ENCODE results near the gene POLR2C. TPM values are rescaled to one million over a fixed set of nuclear protein-coding genes. Genes with fewer than 3 reads are reported as not detected.

The POLR2C gene
- polyA plus RNA-seq, 3 donors: 84.9 to 89.8 (median 88.0) TPM

DNA sequence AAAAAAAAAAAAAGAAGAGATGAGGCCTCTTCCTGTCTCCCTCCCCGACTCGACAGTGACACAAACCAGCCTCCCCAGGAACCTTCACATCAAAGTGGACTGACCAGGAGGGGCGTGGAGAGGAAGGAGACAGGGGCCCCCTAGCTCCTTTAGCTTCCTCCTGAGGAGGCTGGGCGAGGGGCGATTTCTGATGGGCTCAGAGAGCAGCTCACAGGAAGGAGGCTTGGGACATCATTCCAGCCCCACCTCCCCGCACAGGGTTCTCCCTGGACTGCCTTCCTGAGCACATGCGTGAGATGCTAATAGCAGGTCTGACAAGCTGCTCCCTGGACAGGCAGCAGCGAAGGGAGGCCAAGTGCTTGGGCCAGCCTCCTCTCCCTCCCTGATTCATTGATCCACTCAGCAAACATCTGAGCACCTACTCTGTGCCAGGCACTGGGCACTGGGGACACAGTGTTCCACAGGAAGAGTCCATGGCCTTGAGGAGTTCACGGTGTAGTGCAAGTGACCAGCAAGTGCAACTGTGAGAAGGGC is 38.2 kb downstream of the POLR2C start:
- DNase-seq (ENCODE audit: low read depth in 3 of 3, low spot score in 2 of 3): no peak

- DNase-seq (ENCODE audit: low read depth in 3 of 3, low spot score in 2 of 3): no peak
These were observed 39.0 kb downstream of the POLR2C start for GRCh38 chr16:57501492-57501891.

DNA sequence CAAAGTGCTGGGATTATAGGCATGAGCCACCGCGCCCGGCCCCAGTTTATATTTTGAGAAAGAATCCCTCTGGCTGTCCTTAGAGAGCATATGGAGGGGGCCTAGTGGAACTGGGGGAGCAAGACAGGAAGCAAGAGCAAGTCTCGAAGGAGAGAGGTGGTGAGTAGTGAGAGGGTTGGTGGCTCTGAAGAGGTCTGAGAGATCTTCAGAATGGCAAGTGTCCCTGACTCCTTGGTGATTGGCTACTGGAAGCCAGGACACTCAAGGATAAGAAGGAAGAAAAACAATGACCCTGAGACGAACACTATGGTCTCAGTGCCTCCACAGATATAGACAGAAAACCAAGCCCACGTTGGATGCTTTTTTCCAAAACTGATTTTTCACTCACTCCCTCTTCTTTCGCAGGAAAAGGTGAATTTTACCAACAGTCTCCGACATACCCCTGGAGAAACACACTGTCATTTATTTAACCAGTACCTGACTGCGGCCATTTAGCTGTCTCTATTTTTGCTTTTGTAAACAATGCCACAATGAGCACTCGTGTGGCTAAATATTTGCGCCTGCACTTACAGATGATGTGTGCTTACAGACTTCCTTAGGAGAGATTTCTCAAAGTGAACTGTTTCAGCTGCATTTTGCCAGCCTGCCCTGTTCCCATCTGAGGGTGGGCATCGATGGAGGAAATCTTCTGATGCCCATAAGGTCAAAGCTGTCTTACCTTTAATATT is 39.7 kb downstream of the POLR2C start:
- no peak for DNase-seq (ENCODE audit: low read depth in 3 of 3, low spot score in 2 of 3)

DNA sequence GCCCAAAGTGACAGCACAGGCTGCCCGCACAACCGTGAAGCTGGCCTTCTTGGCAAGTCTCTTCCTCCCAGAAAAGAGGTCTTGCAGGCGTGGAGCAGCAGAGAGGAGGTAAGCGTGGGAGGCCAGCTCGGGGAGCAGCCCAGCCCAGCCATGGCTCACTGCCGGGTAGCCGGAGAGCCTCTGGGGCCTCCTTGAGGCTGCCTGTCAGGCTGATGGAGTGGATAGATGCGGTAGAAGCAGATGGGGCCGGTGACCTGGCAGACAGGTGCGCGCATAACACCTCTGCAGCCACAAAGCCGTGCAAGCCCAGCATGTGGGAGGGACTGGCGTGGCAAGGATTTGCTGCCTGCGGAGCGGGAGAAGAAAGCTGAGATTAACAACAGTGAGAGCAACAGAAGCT is 40.9 kb downstream of the POLR2C start:
- DNase-seq (ENCODE audit: low read depth in 3 of 3, low spot score in 2 of 3): no peak

GRCh38 chr16:57504001-57504400 is 41.5 kb downstream of the POLR2C start:
- DNase-seq (ENCODE audit: low read depth in 3 of 3, low spot score in 2 of 3): no peak

GRCh38 chr16:57504491-57504890 is 42.0 kb downstream of the POLR2C start:
- no peak for DNase-seq (ENCODE audit: low read depth in 3 of 3, low spot score in 2 of 3)

DNA sequence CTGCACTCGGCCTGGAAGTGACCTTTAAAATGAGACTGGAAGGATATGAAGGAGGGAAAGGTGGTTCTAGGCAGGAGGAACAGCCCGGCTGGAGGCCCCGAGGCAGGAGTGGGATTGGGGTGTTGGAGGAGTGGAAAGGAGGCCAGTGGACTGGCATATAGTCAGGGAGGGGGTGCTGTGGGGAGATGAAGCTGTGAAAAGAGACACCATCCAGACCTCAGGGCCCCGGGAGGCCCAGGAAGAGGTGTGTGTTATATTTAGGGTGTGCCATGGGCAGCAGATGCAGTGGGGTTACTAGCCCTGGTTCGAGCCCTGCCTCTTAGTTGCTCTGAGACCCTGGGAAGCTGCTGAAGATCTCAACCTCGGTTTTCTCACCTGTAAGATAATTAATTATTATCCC is 42.7 kb downstream of the POLR2C start:
- no peak for DNase-seq (ENCODE audit: low read depth in 3 of 3, low spot score in 2 of 3)

- no peak for DNase-seq (ENCODE audit: low read depth in 3 of 3, low spot score in 2 of 3)
These were observed 44.9 kb downstream of the POLR2C start for GRCh38 chr16:57507136-57508034.

DNA sequence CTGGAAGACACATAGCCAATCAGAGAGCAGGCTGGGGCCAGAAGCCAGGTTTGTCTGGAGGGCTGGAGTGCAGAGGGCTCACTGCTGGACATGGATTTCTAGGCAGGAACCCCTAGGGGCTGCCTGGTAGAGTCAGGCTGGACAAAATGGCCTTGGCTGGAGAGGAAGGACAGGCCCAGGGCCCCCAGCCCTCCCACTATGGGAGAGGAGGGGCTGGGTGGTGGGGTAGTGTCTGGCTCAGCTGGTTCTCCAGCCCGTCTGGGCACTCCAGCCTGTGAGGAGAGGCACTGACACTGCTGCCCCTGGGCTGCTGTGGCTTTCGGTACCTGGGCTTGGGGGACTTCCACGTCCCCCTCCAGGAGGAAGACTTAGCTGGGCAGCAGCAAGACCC is 45.6 kb downstream of the POLR2C start:
- no peak for DNase-seq (ENCODE audit: low read depth in 3 of 3, low spot score in 2 of 3)

GRCh38 chr16:57509231-57509923 is 46.9 kb downstream of the POLR2C start:
- DNase-seq (ENCODE audit: low read depth in 3 of 3, low spot score in 2 of 3): no peak

DNA sequence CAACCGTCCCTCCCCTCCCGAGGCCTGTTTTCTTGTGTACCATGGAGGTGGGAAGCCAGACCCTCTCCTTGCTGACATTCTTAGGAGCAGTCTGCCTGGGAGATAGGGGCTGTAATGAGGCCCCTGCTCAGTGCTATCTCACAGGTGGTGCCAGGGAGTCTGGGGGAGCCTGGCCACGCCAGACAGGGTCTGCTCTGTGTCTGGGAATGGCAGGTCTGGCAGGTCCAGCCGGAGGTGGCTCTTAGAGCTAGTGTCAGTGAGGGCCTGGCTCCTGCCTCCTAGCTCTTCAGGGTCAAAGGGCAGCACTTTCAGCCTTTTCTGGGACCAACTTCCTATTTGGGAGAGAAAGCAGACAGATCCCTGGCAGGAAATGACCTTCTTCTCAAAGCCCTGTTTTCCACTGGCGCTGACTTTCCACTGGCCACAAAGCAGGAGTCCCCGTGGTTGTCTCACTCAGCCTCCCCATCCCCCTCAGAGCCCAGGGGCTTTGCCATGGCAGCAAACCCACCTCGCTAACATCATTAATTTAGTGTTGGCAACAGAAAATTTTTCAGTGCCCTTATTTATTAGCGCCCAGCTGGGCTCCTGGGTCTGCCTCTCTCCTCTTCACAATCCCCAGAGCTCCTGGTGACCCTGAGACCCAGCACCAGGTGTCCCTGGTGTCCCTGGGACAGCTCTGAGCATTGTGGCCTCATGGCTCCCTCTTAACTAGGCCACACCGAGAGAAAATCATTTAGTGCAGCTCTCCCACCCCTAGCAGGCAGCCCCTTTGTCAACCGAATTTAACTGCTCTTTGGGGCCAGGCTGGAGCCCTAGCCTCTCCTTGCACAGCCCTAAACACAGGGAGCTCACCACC is 47.8 kb downstream of the POLR2C start:
- no peak for DNase-seq (ENCODE audit: low read depth in 3 of 3, low spot score in 2 of 3)

GRCh38 chr16:57512296-57513001 is 50.0 kb downstream of the POLR2C start:
- DNase-seq (ENCODE audit: low read depth in 3 of 3, low spot score in 2 of 3): no peak

- DNase-seq (ENCODE audit: low read depth in 3 of 3, low spot score in 2 of 3): peak; percentile 69 to 79 (median 71)
These were observed 51.1 kb downstream of the POLR2C start for GRCh38 chr16:57513371-57514102.

DNA sequence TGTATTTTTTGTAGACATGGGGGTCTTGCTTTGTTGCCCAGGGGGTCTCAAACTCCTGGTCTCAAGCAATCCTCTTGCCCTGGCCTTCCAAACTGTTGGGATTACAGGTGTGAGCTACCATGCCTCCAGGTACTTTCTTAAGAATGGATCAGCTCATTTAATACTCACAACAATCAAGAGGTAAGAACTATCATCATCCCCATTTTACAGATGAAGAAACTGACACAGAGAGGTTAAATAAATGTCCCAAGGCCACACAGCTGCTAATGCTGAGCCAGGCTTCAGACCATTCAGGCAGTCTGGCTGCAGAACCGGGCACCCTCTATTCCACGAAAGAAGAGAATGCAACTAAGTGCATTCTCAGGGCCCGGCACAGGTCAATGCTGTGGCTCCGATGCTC is 51.9 kb downstream of the POLR2C start:
- DNase-seq (ENCODE audit: low read depth in 3 of 3, low spot score in 2 of 3): no peak

DNA sequence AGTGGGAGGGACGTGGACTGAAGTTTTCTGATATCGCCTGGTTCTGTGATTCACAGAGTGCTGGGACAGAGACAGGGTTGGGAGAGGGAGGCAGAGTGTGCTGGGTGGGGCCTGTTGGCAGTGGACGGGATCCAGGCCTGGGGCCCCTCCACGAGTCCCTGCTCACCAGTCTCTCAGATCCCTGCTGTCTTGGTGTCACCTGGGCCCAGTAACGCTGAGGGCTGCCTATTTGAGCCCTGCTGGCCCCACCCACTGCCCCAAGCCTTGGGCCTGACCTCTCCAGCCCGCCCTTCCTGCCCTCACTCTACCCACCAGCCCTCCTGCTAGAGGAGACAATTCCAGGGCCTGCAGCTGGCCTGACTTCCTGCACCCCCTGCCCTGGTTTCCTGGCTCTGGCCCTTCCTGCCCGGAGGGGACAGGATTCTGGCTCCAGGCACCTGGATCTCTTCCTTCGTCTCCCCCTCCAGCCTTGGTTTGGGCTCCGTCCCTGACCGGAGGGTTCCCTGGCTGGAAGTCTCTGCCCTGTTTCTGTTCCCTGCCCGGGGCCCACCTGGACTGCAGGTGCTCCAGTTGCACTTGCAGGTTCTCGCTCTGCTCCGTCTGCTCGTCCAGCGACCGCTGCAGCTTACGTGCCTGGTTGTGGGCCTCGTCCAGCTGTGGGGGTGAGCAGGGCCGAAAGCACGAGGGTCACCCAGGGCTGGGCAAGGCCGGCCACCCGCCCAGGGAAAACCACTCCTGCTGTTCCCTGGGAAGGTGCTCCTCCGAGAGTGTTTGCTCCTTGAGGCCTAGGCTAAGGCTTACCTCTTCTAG is 52.5 kb downstream of the POLR2C start:
- DNase-seq (ENCODE audit: low read depth in 3 of 3, low spot score in 2 of 3): no peak

GRCh38 chr16:57516176-57516725 is 53.8 kb downstream of the POLR2C start:
- DNase-seq (ENCODE audit: low read depth in 3 of 3, low spot score in 2 of 3): no peak

DNA sequence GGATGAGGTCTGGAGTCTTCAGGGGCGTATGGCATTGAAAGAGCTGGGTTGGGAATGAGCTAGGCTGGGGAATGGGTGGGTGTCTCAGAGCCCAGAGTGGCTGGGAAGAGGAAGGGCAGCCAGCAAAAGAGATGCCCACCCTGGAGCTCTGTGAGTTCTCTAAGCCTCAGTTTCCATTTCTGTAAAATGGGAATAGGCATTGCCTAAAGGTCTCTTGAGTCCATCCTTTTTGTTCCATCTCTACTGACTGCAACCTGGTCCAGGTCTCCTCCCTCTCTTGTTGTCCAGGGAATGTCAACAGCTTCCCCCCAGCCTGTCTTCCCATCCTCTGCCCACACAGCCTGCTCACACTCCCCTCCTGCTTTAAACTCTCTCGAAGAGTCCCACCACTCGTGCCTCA is 54.3 kb downstream of the POLR2C start:
- no peak for DNase-seq (ENCODE audit: low read depth in 3 of 3, low spot score in 2 of 3)
